HepG2 (cell line): Measurements from ENCODE around the gene CLEC18B. TPM values are rescaled to one million over a fixed set of nuclear protein-coding genes. Genes with fewer than 3 reads are reported as not detected.

Experiments used
- THAP11 ChIP-seq: IDR thresholded peaks from 2 replicates; pipeline ENCODE4 v1.6.1; 2016; ENCODE audit warnings: missing biosample characterization, missing genetic modification reagents
- ZNF563 ChIP-seq: sonication (generic); formaldehyde crosslinking; IDR thresholded peaks from 2 replicates; pipeline ENCODE4 v1.8.0; 2022; ENCODE audit warnings: mild to moderate bottlenecking, moderate library complexity, missing genetic modification reagents
- polyA plus RNA-seq, 8 experiments: library from polyadenylated mRNA; depleted of rRNA in 3 of 8; stranded (reverse) in 7 of 8; unstranded in 1 of 8; fragments of >200 nt; fragmentation: Illumina TruSeq in 4 of 8; extraction: Trizol in 4 of 8; gene quantifications; 2 replicates each; pipeline versions ENCODE4 v1.2.1 to v1.2.3, GENCODE V29; 2011 to 2016; ENCODE audit warnings: low read depth in 4 of 8, missing spikeins in 1 of 8, mixed read lengths in 1 of 8; ENCODE audit not compliant: insufficient read depth in 1 of 8
- total RNA-seq, 5 experiments: library from RNA; depleted of rRNA; stranded (reverse); fragments of >200 nt; fragmentation: Illumina TruSeq; extraction: Trizol; gene quantifications; 2 replicates each; pipeline ENCODE4 v1.2.3, GENCODE V29; 2016; ENCODE audit warnings: low read depth in 1 of 5
- TF ChIP-seq, protein P1 (sequence below): sonication (generic); formaldehyde crosslinking; IDR thresholded peaks from 2 replicates; pipeline ENCODE4 v1.5.0; 2020; ENCODE audit warnings: mild to moderate bottlenecking, missing genetic modification reagents, borderline replicate concordance
- TF ChIP-seq, protein P2 (sequence below): sonication (generic); formaldehyde crosslinking; IDR thresholded peaks from 2 replicates; pipeline ENCODE4 v1.5.1; 2020; ENCODE audit warnings: missing genetic modification reagents, mild to moderate bottlenecking, borderline replicate concordance
- TF ChIP-seq, protein P3 (sequence below): sonication (generic); formaldehyde crosslinking; IDR thresholded peaks from 2 replicates; pipeline ENCODE4 v1.9.0; 2022; ENCODE audit warnings: missing genetic modification reagents, mild to moderate bottlenecking, borderline replicate concordance
- TF ChIP-seq, protein P4 (sequence below): sonication (generic); formaldehyde crosslinking; IDR thresholded peaks from 2 replicates; pipeline ENCODE4 v1.4.0; 2020; ENCODE audit warnings: missing genetic modification reagents
- TF ChIP-seq, protein P5 (sequence below): sonication (generic); formaldehyde crosslinking; IDR thresholded peaks from 2 replicates; pipeline ENCODE4 v1.5.1; 2020; ENCODE audit warnings: mild to moderate bottlenecking, moderate library complexity, missing genetic modification reagents

The CLEC18B gene
- total and polyA plus RNA-seq, 2 of the 13 experiments (the other 11 are each of a cell fraction or from before 2014, with no cell fraction given), result 0.31 to 1.1 TPM

DNA sequence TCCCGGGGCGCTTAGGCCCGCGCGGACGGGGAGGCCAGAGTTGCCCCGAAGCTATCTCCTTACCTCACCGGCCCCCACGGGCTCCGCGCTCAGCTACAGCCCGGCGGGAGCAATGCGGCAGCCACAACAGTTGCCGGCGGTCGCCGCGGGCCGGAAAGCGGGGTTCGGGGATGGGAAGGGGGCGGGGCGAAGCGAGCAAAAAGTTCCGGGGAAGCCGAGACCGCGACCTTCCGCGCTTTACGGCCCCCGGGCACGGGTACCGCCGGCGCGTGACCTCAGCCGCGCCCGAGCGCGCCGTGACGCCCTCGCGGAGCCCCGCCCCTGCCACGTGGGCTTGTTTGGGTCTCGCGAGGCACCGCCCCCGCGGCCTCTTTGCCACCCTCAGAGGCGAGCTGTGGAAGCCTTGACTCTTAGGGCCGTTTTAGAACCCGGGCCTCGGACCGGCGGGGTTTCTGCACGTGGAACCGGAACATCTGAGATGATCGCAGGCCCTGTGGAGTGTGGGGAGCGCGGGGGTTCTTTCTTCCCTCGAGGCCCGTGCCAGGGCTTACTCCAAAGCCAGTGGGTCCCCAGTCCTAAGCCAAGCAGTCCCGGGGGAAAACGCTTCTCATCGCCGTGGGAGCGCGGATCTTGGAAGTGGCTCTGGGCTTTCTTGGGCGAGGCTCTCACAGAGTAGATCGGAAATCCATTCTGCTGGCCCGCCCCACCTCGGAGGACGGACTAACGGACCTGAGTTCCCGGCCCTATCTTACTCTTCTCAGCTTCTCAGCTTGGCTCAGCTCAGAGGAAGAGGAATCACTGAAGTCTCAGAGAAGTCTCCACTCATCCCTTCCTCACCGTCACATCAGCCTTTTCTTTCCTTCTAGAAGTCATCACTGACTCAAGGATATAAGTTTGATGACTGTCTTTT is 53.0 kb downstream of the CLEC18B start (continued):
- TF ChIP-seq, protein P1, sequence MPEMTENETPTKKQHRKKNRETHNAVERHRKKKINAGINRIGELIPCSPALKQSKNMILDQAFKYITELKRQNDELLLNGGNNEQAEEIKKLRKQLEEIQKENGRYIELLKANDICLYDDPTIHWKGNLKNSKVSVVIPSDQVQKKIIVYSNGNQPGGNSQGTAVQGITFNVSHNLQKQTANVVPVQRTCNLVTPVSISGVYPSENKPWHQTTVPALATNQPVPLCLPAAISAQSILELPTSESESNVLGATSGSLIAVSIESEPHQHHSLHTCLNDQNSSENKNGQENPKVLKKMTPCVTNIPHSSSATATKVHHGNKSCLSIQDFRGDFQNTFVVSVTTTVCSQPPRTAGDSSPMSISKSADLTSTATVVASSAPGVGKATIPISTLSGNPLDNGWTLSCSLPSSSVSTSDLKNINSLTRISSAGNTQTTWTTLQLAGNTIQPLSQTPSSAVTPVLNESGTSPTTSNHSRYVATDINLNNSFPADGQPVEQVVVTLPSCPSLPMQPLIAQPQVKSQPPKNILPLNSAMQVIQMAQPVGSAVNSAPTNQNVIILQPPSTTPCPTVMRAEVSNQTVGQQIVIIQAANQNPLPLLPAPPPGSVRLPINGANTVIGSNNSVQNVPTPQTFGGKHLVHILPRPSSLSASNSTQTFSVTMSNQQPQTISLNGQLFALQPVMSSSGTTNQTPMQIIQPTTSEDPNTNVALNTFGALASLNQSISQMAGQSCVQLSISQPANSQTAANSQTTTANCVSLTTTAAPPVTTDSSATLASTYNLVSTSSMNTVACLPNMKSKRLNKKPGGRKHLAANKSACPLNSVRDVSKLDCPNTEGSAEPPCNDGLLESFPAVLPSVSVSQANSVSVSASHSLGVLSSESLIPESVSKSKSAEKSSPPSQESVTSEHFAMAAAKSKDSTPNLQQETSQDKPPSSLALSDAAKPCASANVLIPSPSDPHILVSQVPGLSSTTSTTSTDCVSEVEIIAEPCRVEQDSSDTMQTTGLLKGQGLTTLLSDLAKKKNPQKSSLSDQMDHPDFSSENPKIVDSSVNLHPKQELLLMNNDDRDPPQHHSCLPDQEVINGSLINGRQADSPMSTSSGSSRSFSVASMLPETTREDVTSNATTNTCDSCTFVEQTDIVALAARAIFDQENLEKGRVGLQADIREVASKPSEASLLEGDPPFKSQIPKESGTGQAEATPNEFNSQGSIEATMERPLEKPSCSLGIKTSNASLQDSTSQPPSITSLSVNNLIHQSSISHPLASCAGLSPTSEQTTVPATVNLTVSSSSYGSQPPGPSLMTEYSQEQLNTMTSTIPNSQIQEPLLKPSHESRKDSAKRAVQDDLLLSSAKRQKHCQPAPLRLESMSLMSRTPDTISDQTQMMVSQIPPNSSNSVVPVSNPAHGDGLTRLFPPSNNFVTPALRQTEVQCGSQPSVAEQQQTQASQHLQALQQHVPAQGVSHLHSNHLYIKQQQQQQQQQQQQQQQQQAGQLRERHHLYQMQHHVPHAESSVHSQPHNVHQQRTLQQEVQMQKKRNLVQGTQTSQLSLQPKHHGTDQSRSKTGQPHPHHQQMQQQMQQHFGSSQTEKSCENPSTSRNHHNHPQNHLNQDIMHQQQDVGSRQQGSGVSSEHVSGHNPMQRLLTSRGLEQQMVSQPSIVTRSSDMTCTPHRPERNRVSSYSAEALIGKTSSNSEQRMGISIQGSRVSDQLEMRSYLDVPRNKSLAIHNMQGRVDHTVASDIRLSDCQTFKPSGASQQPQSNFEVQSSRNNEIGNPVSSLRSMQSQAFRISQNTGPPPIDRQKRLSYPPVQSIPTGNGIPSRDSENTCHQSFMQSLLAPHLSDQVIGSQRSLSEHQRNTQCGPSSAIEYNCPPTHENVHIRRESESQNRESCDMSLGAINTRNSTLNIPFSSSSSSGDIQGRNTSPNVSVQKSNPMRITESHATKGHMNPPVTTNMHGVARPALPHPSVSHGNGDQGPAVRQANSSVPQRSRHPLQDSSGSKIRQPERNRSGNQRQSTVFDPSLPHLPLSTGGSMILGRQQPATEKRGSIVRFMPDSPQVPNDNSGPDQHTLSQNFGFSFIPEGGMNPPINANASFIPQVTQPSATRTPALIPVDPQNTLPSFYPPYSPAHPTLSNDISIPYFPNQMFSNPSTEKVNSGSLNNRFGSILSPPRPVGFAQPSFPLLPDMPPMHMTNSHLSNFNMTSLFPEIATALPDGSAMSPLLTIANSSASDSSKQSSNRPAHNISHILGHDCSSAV (CRISPR knock-in tag), result 0 out of 2 replicates have a peak, but pooled peaks have one; percentile 52
- TF ChIP-seq ZNF563 (CRISPR knock-in tag), result peak; percentile 59; the same call in 1 of the 2 replicates
- TF ChIP-seq, protein P2, sequence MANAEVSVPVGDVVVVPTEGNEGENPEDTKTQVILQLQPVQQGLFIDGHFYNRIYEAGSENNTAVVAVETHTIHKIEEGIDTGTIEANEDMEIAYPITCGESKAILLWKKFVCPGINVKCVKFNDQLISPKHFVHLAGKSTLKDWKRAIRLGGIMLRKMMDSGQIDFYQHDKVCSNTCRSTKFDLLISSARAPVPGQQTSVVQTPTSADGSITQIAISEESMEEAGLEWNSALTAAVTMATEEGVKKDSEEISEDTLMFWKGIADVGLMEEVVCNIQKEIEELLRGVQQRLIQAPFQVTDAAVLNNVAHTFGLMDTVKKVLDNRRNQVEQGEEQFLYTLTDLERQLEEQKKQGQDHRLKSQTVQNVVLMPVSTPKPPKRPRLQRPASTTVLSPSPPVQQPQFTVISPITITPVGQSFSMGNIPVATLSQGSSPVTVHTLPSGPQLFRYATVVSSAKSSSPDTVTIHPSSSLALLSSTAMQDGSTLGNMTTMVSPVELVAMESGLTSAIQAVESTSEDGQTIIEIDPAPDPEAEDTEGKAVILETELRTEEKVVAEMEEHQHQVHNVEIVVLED (CRISPR knock-in tag), result peak; percentile 94
- TF ChIP-seq, protein P3, sequence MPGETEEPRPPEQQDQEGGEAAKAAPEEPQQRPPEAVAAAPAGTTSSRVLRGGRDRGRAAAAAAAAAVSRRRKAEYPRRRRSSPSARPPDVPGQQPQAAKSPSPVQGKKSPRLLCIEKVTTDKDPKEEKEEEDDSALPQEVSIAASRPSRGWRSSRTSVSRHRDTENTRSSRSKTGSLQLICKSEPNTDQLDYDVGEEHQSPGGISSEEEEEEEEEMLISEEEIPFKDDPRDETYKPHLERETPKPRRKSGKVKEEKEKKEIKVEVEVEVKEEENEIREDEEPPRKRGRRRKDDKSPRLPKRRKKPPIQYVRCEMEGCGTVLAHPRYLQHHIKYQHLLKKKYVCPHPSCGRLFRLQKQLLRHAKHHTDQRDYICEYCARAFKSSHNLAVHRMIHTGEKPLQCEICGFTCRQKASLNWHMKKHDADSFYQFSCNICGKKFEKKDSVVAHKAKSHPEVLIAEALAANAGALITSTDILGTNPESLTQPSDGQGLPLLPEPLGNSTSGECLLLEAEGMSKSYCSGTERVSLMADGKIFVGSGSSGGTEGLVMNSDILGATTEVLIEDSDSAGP, result 0 out of 2 replicates have a peak, but pooled peaks have one; percentile 31
- TF ChIP-seq, protein P4, sequence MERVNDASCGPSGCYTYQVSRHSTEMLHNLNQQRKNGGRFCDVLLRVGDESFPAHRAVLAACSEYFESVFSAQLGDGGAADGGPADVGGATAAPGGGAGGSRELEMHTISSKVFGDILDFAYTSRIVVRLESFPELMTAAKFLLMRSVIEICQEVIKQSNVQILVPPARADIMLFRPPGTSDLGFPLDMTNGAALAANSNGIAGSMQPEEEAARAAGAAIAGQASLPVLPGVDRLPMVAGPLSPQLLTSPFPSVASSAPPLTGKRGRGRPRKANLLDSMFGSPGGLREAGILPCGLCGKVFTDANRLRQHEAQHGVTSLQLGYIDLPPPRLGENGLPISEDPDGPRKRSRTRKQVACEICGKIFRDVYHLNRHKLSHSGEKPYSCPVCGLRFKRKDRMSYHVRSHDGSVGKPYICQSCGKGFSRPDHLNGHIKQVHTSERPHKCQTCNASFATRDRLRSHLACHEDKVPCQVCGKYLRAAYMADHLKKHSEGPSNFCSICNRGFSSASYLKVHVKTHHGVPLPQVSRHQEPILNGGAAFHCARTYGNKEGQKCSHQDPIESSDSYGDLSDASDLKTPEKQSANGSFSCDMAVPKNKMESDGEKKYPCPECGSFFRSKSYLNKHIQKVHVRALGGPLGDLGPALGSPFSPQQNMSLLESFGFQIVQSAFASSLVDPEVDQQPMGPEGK, result peak; percentile 51
- TF ChIP-seq, protein P5, sequence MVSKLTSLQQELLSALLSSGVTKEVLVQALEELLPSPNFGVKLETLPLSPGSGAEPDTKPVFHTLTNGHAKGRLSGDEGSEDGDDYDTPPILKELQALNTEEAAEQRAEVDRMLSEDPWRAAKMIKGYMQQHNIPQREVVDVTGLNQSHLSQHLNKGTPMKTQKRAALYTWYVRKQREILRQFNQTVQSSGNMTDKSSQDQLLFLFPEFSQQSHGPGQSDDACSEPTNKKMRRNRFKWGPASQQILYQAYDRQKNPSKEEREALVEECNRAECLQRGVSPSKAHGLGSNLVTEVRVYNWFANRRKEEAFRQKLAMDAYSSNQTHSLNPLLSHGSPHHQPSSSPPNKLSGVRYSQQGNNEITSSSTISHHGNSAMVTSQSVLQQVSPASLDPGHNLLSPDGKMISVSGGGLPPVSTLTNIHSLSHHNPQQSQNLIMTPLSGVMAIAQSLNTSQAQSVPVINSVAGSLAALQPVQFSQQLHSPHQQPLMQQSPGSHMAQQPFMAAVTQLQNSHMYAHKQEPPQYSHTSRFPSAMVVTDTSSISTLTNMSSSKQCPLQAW (CRISPR knock-in tag), result 0 out of 2 replicates have a peak, but pooled peaks have one; percentile 2
- TF ChIP-seq THAP11, result peak; percentile 91
